HG03280 (cell line): Measurements from ENCODE around the gene SGMS1.
"Not testable (repeated sequence)": the region's sequence is repeated elsewhere in the genome, so short reads cannot be mapped to it uniquely, and the experiment has no call there.

Experiments used
- ATAC-seq: cut with Tn5 transposase; IDR thresholded peaks from one replicate; pipeline ENCODE4 v1.9.1; 2021; ENCODE audit warnings: mild to moderate bottlenecking, moderate library complexity; ENCODE audit not compliant: unreplicated experiment

Gene SGMS1

DNA sequence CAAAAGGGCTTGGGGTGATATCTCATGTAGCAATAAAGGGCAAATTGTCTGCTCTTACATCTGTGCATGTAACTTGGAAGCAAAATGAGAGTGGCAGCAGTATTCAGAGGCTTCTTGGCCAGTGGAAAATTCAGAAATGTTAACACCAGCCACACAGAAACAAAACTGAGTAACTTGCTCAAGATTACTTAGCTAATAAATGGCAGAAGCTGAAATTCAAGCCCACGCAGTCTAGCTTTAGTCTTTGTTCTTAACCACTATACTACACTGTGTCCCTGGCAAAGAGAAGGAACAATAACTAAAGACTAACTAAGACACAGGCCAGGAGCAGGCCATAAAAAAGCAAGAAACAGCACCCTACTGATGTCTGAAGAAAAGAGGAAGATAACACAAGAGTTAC, 186.5 kb downstream of the SGMS1 start:
- ATAC-seq: no peak

DNA sequence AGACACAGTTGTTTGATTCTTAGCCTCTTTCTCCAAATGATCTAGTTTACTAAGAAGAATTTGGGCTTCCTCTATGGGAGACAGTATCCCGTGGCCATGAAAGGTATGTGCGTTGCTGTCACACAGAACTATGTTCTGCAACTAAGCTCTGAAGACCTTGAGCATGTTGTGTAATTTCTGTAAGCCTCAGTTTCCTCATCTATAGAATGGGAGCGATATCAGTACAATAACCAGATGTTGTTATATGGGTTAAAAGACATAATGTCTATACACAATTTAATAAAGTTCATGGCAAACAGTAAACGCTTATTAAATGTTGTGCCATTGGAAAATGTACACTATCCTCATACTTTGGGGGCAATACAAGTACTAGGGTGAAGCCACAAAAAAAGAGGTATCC, 187.0 kb downstream of the SGMS1 start:
- no peak for ATAC-seq

DNA sequence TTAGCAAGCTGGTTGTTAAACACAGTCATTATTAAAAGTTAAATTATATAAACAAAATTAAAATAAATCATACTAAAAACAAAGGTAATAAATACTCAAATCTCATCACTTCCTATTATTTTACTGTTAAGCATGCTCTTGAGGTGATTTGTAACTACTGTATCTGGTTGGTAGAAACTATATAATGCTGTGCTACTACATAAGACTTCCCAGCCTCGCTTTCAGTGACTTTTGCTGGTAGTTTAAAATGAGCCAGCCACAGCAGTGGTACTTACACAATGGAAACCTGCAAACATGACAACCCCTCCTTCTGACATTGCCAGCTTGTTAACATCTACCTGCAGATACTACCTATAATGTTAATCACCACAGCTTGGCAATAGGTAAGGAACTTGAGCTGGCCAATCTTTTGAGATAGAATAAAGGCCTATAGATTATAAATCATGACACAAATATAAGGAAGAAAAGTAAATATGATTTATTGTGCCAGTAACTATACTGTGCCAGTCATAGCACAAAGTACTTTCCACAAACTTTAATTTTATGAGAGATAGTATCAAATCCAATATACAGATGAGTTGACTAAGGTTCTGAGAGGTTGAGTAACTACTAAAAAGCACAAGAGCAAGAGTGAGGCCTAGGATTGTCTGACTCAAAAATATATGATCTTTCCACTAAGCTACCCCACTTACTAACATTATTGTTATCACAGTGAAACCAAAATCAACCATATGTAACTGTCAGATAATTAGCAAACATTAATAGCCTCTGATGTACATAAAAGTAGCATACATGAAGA, 191.3 kb downstream of the SGMS1 start:
- peak; percentile 48 for ATAC-seq

DNA sequence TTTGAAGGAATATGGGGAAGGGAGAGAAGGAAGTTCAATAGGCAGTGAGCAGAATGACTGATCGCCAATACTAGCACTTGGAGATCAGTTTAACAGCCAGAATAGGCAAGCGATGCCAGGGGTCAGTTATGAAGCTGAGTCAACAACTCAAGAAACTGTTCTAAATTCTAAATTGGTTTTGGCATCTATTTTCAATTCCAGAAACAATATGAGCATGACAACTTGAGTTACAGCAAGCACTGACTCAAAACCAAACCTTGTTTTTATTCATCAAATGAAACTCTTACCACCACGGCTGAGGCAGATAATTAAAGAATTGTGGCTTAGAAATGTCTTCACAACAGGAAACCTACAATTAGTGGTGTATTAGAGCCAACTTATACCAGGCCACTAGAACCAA, 192.0 kb downstream of the SGMS1 start:
- peak; percentile 83 for ATAC-seq

- no peak for ATAC-seq
Measured at GRCh38 chr10:50431133-50431532, 192.6 kb downstream of the SGMS1 start.

DNA sequence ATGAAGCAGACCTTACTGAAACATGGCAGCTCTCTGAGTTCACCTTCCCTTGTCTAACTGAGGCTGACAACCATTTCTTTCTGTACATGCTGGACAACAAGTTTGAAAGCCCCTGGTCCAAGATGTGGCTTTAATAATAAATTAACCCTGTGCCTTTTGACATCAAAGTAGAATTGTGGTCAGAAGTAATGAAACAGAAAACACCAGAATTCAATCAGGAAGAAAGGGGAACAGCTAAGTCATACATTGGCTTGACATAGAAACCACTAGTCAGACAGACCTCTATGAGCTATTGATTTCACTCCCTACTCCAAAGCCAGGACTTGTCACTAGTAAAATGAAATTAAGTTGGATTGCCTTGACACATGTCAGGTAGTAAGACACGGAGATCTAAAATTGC, 197.3 kb downstream of the SGMS1 start:
- ATAC-seq: peak; percentile 53

GRCh38 chr10:50425215-50425614, 198.5 kb downstream of the SGMS1 start:
- not testable (repeated sequence) for ATAC-seq

GRCh38 chr10:50423448-50423847, 200.3 kb downstream of the SGMS1 start:
- ATAC-seq: no peak

DNA sequence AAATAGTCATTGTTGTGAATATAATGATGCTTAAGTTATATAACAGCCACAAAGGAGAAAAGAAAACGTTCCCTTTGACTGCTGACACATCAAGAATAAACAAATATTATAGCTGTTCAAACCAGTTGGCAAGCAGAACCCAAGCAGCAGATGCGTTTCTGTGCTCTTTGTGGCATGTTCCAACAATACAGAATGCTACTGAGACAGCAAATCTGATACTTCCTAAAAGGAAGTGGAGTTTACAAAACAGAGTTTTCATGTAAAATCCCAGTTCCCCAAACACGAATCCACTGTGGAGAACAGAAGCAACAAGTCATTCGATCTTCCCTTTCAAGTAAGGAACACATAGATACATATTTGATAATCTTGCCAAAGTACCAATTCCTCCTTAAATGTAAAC, 201.5 kb downstream of the SGMS1 start:
- no peak for ATAC-seq

- ATAC-seq: peak; percentile 26
Measured at GRCh38 chr10:50421026-50421719, 202.6 kb downstream of the SGMS1 start.

DNA sequence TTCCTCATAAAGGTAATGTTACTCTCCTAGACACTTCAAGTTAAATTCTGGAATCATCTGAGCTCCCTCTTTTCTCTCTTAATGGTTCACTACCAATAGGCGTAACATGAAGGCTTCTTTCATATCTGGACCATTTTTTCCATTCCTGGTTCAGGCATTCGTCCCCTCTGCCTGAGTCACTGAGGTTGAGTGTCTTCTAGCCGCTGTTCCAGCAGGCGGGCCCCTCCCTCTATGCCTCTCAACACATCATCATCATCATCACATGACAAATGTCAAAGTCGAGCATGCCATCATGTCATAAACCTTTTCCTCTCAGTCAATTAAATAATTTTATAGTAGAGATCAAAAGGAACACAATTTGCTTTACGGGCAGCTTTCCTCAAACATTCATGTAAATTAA, 203.6 kb downstream of the SGMS1 start:
- ATAC-seq: no peak

DNA sequence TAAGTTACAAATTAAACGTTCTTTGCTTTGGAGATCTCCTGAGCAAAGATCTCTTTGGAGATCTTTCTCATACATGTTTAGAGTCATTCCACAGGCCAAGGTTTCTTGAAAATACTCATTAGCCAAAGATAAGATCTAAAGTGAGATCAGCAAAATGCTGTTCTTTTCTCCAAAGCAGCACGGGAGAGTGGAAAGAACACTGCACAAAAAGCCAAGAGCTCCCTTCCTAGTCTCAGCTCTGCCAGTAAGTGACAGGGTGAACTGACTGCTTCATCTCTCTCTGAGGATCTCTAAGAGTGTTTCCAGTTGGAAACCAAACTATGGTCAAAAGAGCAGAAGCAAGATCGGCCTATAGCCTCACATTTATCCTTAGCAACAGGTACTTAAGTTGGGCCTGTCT, 204.0 kb downstream of the SGMS1 start:
- ATAC-seq: no peak

GRCh38 chr10:50419091-50419490, 204.7 kb downstream of the SGMS1 start:
- no peak for ATAC-seq

DNA sequence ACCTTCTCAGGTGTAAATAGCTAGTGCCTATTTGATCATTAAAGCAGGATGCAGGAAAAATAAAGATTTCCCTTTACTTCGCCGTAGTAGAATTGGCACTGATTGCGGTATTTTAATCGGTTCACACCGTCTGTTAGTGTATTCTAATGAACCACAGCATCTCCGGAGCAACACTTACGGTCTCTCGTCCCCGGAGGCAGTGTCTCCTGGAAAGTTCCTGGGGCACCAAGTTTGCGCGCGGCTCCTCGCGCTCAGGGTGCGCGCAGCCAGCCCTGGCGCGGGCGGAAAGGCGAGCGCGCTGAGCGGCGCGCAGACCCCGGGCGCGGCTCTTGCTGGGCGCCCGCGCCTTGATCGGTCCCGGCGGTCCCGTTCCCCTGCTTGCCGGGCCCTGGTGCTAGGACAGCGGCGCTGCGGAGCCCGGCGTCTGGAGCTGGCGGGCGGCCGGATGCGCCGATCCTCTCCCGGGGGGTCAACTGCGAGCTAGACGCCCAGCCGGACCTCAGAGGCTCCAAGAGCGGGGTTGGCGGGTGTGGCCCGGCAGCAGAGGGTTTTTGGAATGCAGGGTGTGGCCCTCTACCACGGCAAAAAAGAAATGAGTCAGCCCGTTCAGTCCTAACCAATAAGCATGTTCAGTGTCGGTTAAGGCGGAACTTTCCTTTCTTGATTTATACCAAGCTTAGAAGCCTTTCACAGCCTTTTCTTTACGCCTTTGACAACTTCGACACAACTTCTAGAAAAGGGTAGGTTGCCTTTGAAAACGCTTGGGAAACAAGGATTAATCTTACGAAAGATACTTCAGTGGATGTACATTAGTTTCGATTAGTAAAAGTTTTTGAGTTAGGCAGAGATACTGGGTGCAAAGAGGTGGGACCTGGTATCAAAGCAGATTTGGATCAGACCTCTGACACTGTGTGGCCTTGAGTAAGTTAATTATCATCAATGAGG, 205.6 kb downstream of the SGMS1 start:
- ATAC-seq: peak; percentile 73

DNA sequence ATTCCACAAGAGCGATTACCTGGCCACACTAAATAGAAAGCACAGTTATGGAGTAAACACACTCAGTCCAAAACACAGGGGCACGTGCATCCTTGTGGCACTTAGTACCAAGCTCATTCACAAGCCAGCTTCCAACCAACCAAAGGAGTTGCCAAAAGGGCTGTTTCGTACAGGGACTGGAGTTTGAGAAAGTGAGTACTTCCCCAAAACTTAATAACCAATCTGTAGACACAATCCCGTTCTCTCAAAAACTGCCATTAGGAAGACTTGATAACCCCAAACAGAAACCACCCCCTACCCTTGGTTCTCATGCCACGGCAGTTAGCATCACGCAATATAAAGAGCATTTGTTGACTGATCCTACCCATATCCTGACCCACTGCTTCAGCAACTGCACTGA, 206.3 kb downstream of the SGMS1 start:
- peak; percentile 6 for ATAC-seq

DNA sequence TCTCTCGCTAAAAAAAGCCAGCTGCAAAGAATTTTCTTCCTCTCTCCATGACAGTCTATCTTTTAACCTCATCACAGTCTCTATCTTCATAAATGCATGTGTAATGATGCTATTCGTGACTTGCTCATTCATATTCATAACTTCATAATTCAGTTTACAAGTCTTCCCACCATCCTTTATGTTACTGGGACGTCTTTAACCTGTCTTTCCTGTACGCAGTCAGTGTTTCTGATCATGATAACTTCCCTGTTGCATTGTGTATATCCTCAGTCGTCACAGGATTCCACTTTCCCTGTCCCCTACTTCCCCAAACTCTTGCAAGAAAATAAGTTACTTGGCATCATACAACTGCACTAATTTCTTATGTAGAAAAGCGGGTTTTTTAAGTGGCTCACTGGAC, 206.9 kb downstream of the SGMS1 start:
- no peak for ATAC-seq

GRCh38 chr10:50416181-50416824, 207.5 kb downstream of the SGMS1 start:
- ATAC-seq: no peak

- ATAC-seq: no peak
Measured at GRCh38 chr10:50415292-50415691, 208.5 kb downstream of the SGMS1 start.

DNA sequence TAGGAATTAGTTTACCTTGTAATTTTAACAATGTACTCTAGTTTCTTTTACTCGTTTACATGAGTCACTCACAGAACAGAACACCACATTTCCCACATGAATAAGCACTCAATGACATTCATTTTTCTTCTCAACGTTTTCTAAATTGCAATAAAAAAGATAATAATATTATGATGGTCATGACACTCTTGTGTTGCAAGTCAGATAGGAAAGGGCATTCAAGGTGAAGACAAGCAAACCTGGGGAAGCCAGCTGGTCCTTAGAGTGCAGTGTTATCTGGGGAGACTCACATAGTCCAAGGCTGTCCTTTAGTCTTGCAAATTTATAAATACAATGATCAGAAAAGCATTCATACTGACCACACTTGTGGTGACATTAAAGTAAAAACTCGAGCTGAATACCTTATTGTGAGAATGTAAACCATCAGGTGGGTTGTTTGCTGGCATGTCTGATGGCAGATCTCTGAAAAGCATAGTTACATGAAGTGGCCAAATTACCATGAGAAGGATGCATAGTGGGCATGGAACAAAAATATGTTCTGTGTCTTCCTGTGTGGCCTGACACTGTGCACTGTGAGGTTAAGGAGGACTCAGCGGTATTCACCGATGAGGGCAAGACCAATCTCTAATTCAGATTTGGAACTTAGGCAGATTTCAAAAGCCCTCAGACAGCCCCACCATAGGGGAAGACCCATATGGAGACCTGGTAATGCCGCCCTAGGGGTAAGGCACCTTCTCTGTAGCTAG, 213.5 kb downstream of the SGMS1 start:
- no peak for ATAC-seq
